ENCODE measurements around the gene LITAFD.
"Not testable (repeated sequence)": the region's sequence is repeated elsewhere in the genome, so short reads cannot be mapped to it uniquely, and the experiment has no call there.

The LITAFD gene

DNA sequence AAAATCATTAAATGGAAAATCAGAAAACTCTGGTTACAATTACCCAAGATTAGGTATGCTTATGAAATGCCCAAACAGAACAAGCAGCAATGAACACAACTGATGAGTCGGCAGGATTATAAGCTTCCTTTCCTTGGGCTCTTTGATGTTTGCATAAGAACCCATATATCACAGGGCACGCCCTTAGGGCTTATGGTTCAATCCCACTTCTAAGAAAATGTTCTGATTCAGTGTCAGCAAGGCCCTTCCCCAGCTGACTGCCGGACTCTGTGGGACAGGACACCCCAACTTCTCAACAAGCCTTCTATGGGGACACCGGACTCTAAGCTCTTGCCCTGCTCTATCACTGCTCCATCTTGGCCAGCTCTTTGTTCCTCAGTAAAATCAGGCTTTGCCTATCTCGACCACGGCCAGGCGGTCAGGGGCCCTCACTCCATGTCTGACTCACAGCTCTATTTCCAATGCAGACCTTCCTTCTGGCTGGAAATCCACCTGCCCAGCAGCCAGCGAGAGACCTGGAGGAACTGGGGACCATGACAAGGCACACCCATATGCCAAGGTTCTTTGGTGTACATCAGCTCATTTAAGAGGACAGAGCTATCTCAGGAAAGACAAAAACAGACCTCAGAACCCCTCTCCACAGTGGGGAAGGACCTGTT is 26.8 kb downstream of the LITAFD start:
- no peak for DNase-seq (ENCODE audit: low read depth)
- no peak overlapping the region for H3K4me3 ChIP-seq (ENCODE audit: low read length)
- TF ChIP-seq, protein P1, sequence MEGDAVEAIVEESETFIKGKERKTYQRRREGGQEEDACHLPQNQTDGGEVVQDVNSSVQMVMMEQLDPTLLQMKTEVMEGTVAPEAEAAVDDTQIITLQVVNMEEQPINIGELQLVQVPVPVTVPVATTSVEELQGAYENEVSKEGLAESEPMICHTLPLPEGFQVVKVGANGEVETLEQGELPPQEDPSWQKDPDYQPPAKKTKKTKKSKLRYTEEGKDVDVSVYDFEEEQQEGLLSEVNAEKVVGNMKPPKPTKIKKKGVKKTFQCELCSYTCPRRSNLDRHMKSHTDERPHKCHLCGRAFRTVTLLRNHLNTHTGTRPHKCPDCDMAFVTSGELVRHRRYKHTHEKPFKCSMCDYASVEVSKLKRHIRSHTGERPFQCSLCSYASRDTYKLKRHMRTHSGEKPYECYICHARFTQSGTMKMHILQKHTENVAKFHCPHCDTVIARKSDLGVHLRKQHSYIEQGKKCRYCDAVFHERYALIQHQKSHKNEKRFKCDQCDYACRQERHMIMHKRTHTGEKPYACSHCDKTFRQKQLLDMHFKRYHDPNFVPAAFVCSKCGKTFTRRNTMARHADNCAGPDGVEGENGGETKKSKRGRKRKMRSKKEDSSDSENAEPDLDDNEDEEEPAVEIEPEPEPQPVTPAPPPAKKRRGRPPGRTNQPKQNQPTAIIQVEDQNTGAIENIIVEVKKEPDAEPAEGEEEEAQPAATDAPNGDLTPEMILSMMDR (conservative IDR thresholded peaks at IDR 0.05; ENCODE audit: low read depth, low read length) = no peak

DNA sequence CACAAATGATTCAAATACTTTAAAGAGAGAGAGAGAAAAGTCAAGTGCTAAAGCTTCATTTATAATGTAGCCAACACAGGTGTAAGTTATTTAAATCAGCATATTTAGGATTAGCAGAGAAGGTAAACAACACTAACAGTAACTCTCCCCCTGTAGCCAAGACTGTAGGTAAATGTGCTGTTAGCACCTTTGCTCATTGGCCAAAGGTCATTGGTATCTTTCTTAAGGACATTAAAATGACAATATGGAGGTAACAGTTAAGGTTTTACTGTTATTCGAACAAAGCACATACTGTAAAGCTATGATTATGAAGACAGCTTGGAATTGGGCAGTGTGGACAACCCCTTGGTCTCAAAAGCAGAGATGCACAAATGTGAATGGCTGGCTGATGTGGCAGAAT is 28.7 kb downstream of the LITAFD start:
- TF ChIP-seq, protein P1 (conservative IDR thresholded peaks at IDR 0.05; ENCODE audit: low read depth, low read length) = no peak
- no peak overlapping the region for H3K4me3 ChIP-seq (ENCODE audit: low read length)
- no peak for DNase-seq (ENCODE audit: low read depth)

DNA sequence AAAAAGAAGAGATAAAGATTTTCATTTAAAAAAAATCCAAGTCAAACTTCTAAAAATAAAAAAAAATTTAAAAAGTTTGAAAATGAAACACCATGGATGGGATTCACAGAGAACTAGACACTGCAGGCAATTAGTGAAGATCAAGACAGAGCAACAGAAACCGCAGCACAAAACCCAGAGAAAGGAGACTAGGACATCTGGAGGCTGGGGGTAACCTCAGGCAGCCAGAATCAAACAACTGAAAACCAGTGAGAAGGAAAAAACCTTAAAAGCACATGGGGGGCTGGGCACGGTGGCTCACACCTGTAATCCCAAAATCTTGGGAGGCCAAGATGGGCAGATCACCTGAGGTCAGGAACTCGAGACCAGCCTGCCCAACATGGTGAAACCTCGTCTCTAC is 30.6 kb downstream of the LITAFD start:
- TF ChIP-seq, protein P1 (conservative IDR thresholded peaks at IDR 0.05; ENCODE audit: low read depth, low read length) = no peak
- no peak overlapping the region for H3K4me3 ChIP-seq (ENCODE audit: low read length)
- no peak for DNase-seq (ENCODE audit: low read depth)

DNA sequence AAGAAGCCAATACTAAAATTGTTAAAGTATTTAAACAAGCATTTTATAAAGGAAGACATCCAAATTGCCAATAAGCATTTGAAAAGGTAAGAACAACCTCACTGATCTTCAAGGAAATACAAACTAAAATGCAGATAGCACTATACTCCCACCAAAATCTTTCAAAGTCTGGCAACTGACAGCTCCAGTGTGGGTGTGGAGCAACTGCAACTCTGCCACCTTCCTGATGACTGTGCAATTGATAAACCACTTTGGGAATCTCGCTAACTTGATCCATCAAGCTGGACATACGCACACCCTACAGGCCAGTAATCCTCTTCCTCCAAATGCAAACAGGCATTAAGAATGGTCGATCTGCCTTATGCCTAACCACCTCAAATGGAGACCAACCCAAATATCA is 31.9 kb downstream of the LITAFD start:
- DNase-seq (ENCODE audit: low read depth) = no peak
- no peak overlapping the region for H3K4me3 ChIP-seq (ENCODE audit: low read length)
- TF ChIP-seq, protein P1 (conservative IDR thresholded peaks at IDR 0.05; ENCODE audit: low read depth, low read length) = no peak

- DNase-seq (ENCODE audit: low read depth) = no peak
- TF ChIP-seq, protein P1 (conservative IDR thresholded peaks at IDR 0.05; ENCODE audit: low read depth, low read length) = no peak
- no peak overlapping the region for H3K4me3 ChIP-seq (ENCODE audit: low read length)
Observed at GRCh38 chr16:8915722-8916301, 33.7 kb downstream of the LITAFD start.

DNA sequence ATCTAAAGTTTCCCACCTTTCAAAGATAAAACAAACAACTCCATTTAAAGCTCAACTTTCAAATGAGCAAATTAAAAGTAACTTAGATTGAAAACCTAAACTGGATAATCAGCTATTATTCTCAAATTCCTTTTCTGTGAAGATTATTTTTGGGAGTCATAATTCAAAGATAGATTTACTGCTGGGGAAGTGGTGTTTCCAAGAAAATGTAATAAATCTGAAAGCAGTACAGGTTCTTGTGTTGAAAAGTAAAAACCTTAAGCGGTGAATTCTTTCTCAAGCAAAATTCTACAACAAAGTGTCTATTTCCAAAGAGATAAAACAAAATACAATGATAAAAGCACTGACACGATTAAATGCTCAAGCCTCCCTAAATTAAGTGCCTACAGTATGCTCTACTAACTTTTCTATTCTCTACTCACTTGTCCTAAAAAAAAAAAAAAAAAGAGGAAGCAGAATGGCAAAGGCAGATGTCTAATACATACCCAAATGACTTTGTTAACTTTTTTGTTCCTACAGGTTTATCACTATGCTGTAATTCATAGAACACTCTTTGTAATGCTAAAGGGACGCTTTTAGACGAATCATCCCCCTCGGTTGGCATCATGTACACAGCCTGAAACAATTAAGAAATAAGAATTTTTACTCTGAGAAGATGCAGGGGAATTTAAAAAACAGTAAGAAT is 34.5 kb downstream of the LITAFD start:
- DNase-seq (ENCODE audit: low read depth) = no peak
- TF ChIP-seq, protein P1 (conservative IDR thresholded peaks at IDR 0.05; ENCODE audit: low read depth, low read length) = no peak
- no peak overlapping the region for H3K4me3 ChIP-seq (ENCODE audit: low read length)

- H3K4me3 ChIP-seq (ENCODE audit: low read length); DNase-seq (ENCODE audit: low read depth): not testable (repeated sequence)
Observed at GRCh38 chr16:8917336-8917735, 35.2 kb downstream of the LITAFD start.

Measured in retinal pigment epithelial cell (primary cell).